Activated T-cell treated with anti-CD3 and anti-CD28 coated beads for 4 hours (primary cell): ENCODE data around the gene PPAN.

ENCODE experiments used
- DNase-seq: peaks from one replicate; pipeline ENCODE4 v3.0.0-alpha.2; 2020

PPAN gene

DNA sequence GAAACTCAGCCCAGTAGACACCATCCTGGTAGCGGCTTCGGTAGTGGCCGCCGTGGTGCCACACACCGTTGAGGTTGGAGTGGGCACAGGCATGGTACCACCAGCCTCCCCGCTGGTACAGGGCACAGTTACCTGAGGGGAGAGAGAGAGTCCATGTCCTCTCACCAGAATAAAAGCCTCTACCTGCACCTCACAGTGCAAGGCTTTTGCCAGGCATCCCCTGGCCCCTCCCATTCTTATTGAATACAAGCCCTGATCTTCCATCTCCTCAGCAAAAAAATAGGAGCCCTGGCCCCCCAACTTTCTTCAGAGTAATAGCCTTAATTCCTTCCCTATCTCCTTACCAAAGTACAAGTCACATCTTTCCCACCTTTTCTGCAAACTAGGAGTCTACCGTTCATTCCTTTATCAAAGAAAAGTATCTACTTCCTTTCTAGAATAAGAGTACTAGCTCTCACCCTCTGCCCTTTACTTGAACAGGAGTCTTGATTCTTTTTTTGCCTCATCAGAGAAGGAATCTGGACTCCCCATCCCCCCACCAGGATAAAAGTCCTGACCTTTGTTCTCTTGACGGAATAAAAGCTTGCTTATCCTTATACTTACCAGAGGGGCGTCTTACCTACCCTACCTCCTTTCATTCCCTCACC lies 13.4 kb upstream of the PPAN start:
- DNase-seq = no peak

DNA sequence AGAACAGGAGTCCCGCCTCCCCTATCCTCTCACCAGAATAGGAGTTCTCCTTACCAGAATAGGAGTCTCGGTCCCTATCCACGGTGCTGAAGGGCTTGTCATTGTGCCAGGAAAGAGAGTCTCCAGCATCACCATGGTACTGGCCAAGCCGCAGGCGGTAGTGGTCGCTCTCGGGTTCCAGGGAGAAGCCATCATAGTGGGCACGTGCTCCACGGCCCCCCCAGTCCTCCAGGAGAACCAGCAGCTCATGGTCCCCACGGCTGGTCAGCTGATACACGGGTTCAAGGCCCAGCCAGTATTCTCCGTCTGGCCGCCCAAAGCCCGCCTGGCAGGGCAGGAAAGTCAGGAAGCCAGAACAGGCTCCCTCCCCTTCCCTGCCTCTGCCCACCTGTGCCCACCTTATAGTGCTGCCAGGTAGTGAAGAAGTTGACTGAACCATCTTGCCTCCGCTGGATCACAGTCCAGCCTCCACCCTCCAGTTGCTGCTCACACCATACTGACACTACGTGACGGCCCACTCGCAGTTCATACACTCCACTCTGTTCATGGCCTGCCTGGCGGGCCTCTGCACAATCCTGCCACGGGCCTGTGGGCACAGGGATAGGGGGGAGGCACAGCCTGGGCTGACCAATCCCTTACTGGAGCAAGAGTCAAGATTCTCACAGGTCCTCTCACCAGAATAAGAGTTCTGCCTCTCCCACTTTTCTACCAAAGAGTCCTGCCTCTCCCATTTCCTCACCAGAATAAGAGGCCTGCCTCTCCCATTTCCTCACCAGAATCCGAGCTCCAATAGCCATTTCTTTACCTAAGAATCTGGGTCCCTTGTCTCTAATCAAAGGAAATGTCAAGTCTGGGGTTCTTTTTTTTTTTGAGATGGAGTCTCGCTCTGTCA lies 12.6 kb upstream of the PPAN start:
- no peak for DNase-seq

DNA sequence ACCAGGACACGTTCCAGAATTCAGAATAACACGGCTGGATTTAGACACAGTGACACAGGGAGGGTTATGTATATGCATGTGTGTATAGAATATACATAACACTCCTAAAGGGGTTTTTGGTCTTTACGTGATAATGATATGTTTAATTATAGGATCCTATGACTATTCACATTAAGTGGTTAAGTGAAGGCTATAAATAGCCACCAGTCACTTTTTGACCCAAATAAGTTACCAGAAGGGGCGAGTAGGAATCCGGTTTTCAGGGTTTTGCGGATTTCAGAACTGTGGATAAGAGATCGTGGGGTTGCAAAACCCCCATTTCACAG lies 10.6 kb upstream of the PPAN start:
- DNase-seq = no peak

DNA sequence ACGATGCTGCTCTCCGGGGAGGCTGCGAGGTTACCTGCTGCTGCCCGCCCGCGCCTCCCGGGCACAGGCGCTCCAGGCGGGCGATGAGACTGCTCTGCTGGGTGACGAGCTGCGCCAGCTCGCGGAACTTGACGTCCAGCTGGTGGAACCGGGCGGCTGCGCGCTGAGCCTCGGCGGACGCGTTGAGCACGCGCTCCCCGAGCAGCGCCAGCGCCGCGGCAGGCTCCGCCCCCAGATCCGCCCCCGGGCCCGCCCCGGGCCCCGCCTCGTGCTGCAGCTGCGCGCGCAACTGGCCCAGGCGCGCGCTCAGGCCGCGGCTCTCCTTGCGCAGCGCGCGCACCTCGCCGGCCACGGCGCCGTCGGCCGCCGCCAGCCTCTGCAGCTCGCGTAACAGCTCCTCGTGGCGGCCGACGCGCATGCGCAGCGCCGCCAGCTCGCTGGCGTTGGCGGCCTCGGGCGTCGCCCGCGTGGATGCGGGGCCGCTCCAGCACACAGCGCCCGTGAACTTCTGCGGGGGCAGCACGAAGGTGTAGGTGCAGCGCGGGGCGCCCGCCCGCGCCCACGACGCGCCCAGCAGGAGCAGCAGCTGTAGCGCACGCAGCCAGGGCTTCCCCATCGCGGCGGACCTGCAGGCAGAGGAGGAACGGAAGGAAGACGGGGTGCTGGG lies 10.1 kb upstream of the PPAN start:
- DNase-seq = peak; percentile 82

DNA sequence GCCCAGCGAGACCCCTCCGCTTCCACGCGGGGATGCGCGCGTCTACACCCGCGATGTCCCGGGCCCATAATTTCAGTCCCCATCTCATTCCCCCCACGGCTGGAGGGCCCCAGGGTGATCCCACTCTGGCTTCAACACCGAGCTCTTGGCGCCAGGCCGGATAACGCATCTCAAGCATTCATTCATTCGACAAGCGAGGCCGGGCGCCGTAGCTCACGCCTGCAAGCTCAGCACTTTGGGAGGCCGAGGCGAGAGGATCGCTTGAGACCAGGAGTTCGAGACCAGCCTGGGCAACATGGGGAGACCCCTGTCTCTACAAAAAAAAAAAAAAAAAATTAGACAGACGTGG lies 9.6 kb upstream of the PPAN start:
- DNase-seq = no peak

DNA sequence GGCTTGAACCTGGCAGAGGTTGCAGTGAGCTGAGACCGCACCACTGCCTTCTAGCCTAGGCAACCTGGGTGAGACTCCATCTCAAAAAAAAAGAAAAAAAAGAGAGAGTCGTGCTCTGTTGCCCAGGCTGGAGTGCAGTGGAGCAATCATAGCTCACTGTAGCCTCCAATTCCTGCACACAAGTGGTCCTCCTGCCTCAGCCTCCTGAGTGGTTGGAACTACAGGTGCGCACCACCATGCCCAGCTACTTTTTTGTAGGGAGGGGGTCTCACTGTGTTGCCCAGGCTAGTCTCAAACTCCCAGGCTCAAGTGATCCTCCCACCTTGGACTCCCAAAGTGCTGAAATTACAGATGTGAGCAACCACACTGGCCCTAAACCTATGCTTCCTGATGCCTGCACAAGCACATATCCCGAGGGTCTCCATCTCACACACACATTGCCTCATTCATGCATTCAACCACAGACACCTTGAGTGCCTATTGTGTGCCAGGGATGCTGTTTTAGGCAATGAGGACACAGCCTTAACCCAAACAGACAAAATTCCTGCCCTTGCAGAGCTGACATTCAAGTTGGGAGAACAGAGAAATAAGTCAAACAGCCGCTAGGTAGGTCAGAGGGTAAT lies 5.9 kb upstream of the PPAN start:
- DNase-seq = no peak

DNA sequence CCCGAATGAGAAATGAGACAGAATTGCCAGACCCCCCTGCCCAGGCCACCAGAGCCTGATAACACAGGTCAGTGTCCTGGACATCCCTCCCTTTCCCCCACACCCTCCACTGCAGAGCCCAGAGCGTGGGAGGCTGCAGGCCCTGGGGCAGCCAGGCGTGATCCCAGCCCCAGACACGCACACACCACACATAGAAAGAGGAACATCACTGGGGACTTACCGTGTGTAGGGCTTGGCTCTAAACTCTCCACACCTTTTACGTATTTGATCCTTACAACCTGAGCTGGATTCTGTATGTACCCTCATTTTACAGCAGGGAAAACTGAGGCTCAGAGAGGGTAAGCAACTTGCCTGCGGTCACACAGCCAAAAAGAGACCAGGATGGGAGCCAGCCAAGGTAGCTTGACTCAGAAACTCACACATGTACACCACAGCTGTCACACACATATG lies 3.4 kb upstream of the PPAN start:
- DNase-seq = no peak

DNA sequence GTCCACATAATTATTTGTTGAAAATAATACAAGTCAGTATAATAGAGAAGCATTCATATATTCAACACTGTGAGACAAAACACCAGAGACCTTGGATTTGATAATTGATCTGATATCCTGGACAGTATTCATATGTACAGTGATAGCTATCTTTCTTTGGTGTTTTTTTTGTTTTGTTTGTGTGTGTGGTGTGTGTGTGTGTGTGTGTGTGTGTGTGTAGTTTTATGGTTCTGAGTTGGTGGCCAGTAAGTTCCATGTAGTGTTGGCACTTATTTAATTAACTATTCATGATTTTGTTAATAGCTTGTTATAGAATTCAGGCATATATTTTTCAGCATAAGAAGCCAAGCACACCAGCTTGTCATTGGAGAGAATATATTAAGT lies 2.0 kb upstream of the PPAN start:
- DNase-seq = no peak

DNA sequence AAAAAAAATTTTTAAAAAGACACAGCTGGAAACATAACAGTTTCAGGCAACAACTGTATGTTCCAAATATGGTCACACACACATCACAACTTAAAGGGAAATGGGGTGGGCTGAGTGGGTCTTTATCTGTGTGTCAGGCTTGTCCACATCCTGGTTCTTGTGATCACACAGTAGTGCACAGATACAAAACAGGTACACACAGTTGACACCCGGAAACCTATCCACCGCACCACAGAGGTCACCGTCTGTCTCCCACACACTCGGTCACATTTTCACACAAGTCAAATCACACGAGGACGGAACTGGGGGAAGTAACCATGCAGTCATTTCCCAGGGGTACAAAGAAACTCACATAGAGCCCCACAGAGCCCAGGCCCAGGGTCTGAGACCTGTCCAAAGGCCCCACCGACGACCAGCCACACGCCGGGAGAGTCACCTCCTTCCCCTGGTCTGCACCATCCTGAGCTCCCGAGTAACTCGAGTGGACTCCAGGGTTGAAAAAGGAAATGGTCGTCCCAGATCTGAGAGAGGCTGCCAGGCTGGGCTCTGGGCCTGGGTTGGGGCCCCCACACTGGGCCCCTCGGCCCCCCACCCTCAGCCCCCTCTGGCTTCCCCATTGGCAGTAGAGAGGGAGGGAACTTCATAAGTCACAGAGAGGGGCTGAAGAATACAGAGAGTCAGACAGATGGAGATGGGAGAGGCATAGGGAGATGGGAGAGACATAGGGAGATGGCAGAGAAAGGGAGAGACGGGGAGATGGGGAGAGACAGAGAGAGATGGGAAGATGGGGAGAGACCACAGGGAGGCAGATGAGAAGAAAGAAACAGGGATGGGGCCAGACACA lies 1.3 kb upstream of the PPAN start:
- peak; percentile 55 for DNase-seq

DNA sequence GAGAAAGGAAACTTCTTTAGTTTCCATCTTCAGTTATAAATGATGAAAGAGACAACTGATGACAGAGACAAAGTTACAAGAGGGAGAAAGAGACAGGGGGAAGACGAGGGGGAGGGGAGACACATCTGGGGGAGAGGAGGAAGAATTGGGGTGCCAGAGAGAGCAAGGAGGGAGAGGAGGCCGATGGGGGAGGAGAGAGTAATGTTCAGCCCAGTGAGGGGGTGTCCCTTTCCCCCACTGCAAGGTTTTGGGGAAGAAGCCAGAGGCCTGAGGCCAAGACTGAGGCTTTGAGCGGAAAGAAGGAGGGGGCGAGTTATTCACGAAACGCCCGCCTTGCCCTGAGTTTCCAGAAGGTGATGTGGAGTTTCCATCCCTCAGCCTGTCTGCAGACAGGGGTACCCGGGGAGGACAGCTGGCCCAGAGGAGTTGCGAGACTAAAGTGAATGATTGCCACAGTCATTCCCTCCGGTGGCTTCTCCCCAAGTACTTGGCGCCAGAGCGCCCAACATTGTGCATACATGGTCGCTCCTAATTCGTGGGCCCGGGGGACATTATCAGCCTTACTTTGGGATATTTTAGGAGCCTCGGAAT lies 558 bp upstream of the PPAN start:
- DNase-seq = peak; percentile 71

DNA sequence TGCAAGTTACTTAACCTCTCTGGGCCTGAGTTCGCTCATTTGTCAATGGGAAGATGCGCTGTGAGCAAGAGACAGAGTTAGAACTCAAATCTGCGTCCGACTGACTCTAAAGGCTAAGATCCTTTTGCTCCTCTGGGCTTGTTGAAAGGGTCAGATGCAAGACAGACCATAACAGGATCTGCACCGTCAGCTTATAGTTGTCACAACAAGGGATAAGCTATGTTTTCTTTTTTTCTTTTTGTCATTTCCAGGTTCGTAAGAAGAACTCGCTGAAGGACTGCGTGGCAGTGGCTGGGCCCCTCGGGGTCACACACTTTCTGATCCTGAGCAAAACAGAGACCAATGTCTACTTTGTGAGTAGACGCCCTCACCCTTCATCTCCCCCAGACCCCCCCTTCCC lies 1.1 kb downstream of the PPAN start:
- DNase-seq = no peak

DNA sequence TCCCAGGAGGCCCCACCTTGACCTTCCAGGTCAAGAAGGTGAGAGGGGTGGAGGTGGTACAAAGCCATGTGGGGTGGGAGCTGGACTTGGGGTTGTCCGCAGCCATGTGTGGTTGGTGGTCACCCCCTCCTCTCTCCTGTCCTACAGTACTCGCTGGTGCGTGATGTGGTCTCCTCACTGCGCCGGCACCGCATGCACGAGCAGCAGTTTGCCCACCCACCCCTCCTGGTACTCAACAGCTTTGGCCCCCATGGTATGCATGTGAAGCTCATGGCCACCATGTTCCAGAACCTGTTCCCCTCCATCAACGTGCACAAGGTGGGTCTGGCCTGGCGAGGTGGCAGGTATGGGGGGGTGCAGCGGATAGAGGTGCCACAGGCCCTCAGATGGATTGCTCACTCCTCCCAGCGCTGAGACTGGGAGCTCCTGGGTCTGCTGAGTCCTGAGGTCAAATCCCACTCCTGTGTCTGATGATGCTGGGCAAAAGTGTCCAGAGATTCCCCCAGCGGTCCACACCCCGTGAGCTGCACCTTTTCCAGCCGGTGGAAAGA lies 1.7 kb downstream of the PPAN start:
- no peak for DNase-seq

DNA sequence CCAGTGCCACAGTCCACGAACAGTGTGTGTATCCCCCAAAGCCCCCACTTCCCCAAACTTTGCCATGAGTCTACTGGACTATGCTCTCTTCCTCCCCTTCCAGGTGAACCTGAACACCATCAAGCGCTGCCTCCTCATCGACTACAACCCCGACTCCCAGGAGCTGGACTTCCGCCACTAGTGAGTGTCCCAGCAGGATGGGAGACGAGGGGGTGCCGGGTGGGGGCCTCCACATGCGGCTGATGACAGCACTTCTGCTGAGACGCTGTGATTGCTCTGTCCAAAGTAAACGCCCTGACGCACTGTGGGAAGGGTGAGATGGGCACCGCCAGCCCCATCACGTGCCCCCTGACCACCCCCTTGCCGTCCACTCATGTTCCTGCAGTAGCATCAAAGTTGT lies 3.4 kb downstream of the PPAN start:
- DNase-seq = no peak

DNA sequence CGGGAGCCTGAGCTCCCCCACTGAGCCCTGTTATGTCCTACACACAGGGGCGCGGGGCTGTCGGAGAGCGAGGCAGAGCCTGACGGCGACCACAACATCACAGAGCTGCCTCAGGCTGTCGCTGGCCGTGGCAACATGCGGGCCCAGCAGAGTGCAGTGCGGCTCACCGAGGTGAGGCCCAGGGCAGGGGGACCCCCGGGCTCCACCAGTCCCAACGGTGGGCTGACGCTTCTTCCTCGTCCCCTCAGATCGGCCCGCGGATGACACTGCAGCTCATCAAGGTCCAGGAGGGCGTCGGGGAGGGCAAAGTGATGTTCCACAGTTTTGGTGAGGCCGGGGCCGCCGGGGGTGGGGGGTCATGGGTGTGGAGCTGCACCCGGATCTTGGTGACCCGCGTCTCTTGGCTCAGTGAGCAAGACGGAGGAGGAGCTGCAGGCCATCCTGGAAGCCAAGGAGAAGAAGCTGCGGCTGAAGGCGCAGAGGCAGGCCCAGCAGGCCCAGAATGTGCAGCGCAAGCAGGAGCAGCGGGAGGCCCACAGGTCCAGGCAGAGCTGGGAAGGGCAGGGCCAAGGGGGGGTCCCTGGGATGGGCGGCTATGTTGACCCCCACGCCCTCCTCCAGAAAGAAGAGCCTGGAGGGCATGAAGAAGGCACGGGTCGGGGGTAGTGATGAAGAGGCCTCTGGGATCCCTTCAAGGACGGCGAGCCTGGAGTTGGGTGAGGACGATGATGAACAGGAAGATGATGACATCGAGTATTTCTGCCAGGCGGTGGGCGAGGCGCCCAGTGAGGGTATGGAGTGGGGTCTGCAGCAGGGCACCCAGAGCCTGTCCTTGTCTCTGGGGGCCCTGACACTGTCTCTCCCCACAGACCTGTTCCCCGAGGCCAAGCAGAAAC lies 4.2 kb downstream of the PPAN start:
- DNase-seq = no peak

DNA sequence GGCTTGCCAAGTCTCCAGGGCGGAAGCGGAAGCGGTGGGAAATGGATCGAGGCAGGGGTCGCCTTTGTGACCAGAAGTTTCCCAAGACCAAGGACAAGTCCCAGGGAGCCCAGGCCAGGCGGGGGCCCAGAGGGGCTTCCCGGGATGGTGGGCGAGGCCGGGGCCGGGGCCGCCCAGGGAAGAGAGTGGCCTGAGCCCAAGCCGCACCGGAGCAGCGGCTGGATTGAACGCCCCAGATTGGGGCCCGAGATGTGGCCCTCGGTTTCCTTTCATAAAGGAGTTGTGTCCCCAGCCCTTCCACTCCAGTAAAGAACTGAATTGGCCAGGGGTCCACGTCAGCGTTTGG lies 4.8 kb downstream of the PPAN start:
- no peak for DNase-seq

DNA sequence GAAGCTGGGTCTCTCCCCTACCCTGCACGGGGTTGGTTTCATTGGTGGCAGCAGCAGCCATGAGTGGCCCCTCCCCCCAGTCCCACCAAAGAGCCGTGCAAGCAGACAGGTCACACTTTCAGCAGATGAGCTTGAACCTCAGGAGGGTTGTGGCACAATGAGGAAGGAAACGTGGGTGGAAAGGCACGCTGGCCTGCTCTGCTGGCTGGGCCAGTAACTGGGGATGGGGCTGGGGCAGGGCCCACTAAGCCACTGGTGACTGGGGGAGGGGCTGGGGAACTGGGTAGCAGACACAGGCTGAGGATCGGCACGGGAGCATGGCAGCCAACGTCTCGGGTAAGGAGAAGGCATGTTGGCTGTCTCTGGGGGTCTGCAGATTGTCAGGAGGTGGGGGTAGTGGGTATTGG lies 5.2 kb downstream of the PPAN start, which contains the start of gene P2RY11:
P2RY11 (plus strand) TSS at position 289 of the 407 bp plus-strand sequence; CDS start at position 318, 29 bp downstream.
- DNase-seq = no peak

DNA sequence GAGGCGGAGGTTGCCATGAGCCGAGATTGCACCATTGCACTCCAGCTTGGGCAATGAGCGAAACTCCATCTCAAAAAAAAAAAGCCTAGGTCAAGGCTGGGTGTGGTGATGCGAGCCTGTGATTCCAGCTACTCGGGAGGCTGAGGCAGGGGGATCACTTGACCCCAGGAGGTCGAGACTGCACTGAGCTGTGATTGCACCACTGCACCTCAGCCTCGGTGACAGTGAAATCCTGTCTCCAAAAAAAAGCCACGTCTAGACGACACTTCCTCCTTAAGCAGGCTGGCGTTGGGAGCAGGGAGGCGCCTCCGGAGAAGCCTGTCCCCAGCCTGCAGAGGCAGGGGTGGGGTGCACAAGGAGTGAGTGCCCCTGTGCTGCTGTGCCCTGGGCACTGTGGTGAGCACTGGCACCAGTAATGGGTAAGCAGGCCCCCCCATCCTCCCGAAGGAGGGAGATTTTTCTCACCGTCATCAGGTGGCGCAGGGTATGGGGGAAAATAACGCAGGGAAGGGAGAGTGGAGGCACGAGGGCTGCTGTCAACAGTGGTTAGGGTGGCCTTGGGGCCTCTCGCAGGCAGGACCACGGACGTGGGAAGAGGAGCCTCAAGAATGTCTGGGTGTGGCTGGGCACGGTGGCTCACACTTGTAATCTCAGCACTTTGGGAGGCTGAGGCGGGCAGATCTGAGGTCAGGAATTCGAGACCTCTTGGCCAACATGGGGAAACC lies 6.0 kb downstream of the PPAN start:
- DNase-seq = no peak

DNA sequence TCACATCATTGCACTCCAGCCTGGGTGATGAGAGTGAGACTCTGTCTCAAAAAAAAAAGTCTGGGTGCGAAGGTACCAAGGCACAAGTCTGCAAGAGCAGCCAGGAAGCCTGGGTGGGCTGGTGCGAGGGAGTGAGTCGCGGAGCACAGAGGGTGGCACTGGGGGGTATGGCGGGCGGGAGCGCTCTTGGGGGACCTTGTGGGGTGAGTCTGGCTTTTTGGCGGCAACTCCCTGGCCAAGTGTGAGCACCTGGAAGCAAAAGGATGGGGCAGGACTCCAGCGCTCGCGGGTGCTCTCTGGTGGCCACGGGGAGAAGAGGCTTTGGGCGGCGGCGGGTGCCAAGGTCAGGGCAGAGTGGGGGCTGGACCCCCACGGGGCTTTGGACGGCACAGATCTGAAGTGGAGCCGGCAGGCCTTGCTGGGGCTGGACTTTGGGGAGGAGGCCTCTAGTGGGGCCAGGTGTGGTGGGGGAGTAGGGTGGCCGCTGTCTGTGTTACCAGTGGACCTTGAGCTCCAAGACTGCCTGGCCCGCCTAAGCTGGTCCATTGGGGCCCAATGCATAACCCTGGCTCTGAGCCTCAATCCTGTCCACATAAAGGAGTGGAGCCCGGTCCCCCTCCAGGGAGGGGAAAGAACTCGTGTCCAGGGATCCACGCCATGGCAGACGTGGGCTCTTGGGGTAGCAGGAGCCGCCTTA lies 6.9 kb downstream of the PPAN start:
- DNase-seq = peak; percentile 59

DNA sequence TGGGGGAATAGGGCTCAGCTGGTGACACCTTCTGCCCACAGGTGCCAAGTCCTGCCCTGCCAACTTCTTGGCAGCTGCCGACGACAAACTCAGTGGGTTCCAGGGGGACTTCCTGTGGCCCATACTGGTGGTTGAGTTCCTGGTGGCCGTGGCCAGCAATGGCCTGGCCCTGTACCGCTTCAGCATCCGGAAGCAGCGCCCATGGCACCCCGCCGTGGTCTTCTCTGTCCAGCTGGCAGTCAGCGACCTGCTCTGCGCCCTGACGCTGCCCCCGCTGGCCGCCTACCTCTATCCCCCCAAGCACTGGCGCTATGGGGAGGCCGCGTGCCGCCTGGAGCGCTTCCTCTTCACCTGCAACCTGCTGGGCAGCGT lies 7.4 kb downstream of the PPAN start:
- no peak for DNase-seq
